A673 (cell line): ENCODE data around the gene MED12L. TPM values are rescaled to one million over a fixed set of nuclear protein-coding genes. Genes with fewer than 3 reads are reported as not detected.

ENCODE experiments used
- BruUV-seq: library from RNA; stranded (reverse); fragments of 400-500 nt; replicated peaks from 2 replicates; lab custom pipeline; 2021; lab: Mats Ljungman, UMichigan
- CTCF ChIA-PET: fragments of 300-600 bp; sonication (Branson Sonifier 250); formaldehyde crosslinking; loops from one replicate; lab custom pipeline; 2022; ENCODE audit warnings: antibody characterized with exemption; lab: Charles Lee
- POLR2A ChIA-PET: fragments of 300-600 bp; sonication (Branson Sonifier 250); formaldehyde crosslinking; loops from one replicate; lab custom pipeline; 2022; ENCODE audit warnings: antibody characterized with exemption; ENCODE audit not compliant: low non-redundant PET; lab: Charles Lee
- DNase-seq: peaks from one replicate; pipeline ENCODE4 v3.0.0-alpha.2; 2015; ENCODE audit warnings: low spot score
- H3K27ac ChIP-seq: fragments of 200-600 bp; sonication (generic); 2 replicates; pipeline ENCODE4 v1.5.1; 2016; ENCODE audit warnings: mixed run types, low read depth, mild to moderate bottlenecking, mixed read lengths, antibody characterized with exemption, low read length; ENCODE audit not compliant: poor library complexity, severe bottlenecking
- H3K27me3 ChIP-seq: fragments of 200-600 bp; sonication (generic); replicated peaks from 2 replicates; pipeline ENCODE4 v1.6.1; 2017; ENCODE audit warnings: mixed run types, low read depth, mild to moderate bottlenecking, mixed read lengths, antibody characterized with exemption, low read length; ENCODE audit not compliant: insufficient read depth, poor library complexity
- H3K36me3 ChIP-seq: fragments of 200-600 bp; sonication (generic); 2 replicates; pipeline ENCODE4 v1.6.1; 2016; ENCODE audit warnings: mixed run types, mild to moderate bottlenecking, mixed read lengths, antibody characterized with exemption, low read length; ENCODE audit not compliant: insufficient read depth, poor library complexity, severe bottlenecking
- H3K4me1 ChIP-seq: fragments of 200-600 bp; sonication (generic); 2 replicates; pipeline ENCODE4 v1.6.1; 2017; ENCODE audit warnings: mixed run types, mild to moderate bottlenecking, mixed read lengths, antibody characterized with exemption, low read length; ENCODE audit not compliant: insufficient read depth, poor library complexity, severe bottlenecking
- H3K4me3 ChIP-seq: fragments of 200-600 bp; sonication (generic); 2 replicates; pipeline ENCODE4 v1.5.1; 2016; ENCODE audit warnings: low read depth, mixed run types, mild to moderate bottlenecking, mixed read lengths, low read length; ENCODE audit not compliant: poor library complexity, severe bottlenecking
- H3K9me3 ChIP-seq: fragments of 200-600 bp; sonication (generic); 2 replicates; pipeline ENCODE4 v1.6.1; 2016; ENCODE audit warnings: mixed run types, low read depth, mild to moderate bottlenecking, mixed read lengths, antibody characterized with exemption, low read length; ENCODE audit not compliant: poor library complexity, severe bottlenecking
- EZH2 ChIP-seq: fragments of 200-600 bp; sonication (generic); IDR thresholded peaks from 2 replicates; pipeline ENCODE4 v1.6.1; 2017; ENCODE audit warnings: borderline replicate concordance, low read depth, mild to moderate bottlenecking, mixed read lengths, antibody characterized with exemption, low read length; ENCODE audit not compliant: poor library complexity, severe bottlenecking
- intact Hi-C: fragments of 100-400 bp; cut with micrococcal nuclease; formaldehyde crosslinking; loops from one replicate; pipeline ENCODE4 v1.10.0; 2022; ENCODE audit not compliant: unreplicated experiment
- total RNA-seq: library from RNA; stranded (reverse); gene quantifications from 2 replicates; pipeline ENCODE4 v1.2.3, GENCODE V29; 2021
- TF ChIP-seq, protein P1 (sequence below): fragments of 300-800, 200-600 bp; sonication (generic); conservative IDR thresholded peaks from 2 replicates; pipeline ENCODE4 v1.5.1; 2017; ENCODE audit warnings: low read depth, mild to moderate bottlenecking, antibody characterized with exemption, low read length, moderate library complexity, mixed read lengths

The MED12L gene
- total RNA-seq, 1 experiment from 2014 or later: 0.71 TPM

DNA sequence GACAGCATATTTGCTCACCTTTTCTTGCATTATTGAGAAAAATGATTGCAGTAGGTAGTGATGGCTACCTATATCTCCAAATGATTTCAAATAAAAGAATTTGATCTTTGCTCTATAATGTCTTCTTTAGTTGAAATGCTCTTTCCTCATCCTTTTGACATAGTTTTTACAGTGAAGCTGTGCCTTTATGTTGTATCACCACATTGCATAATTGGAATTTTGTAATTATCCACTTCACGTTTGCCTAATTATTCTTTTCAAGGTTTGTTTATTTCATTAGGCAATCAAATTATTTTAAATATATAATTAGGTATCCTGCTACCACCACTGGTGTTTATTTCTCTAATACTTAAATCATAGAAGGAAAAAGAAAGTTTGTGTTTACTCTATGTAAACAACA, 265.2 kb downstream of the MED12L start:
- Histone ChIP-seq H3K4me1 (no peaks in the 10 kb centered on the region), H3K4me3 (no peak overlapping the region), H3K36me3 (no peaks in the 10 kb centered on the region), H3K27ac (no peak overlapping the region), H3K9me3 (no peaks in the 10 kb centered on the region), H3K27me3 (no peaks in the 10 kb centered on the region)
- TF ChIP-seq EZH2: no peak
- TF ChIP-seq, protein P1, sequence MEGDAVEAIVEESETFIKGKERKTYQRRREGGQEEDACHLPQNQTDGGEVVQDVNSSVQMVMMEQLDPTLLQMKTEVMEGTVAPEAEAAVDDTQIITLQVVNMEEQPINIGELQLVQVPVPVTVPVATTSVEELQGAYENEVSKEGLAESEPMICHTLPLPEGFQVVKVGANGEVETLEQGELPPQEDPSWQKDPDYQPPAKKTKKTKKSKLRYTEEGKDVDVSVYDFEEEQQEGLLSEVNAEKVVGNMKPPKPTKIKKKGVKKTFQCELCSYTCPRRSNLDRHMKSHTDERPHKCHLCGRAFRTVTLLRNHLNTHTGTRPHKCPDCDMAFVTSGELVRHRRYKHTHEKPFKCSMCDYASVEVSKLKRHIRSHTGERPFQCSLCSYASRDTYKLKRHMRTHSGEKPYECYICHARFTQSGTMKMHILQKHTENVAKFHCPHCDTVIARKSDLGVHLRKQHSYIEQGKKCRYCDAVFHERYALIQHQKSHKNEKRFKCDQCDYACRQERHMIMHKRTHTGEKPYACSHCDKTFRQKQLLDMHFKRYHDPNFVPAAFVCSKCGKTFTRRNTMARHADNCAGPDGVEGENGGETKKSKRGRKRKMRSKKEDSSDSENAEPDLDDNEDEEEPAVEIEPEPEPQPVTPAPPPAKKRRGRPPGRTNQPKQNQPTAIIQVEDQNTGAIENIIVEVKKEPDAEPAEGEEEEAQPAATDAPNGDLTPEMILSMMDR: no peak
- CTCF ChIA-PET: no interaction called here
- DNase-seq: no peak
- intact Hi-C loops: no loop called here
- no TSS peak for BruUV-seq
- POLR2A ChIA-PET: no interaction called here

- ChIA-PET POLR2A (no interaction called here), CTCF (no interaction called here)
- Histone ChIP-seq H3K9me3 (no peaks in the 10 kb centered on the region), H3K4me3 (no peak overlapping the region), H3K4me1 (no peaks in the 10 kb centered on the region), H3K27me3 (no peaks in the 10 kb centered on the region), H3K36me3 (no peaks in the 10 kb centered on the region), H3K27ac (no peak overlapping the region)
- intact Hi-C loops: no loop called here
- BruUV-seq: no TSS peak
- DNase-seq: no peak
- TF ChIP-seq, protein P1: no peak
- no peak for TF ChIP-seq EZH2
These were observed 265.8 kb downstream of the MED12L start for GRCh38 chr3:151351219-151351618.

GRCh38 chr3:151351648-151352047, 266.2 kb downstream of the MED12L start:
- DNase-seq: no peak
- ChIA-PET CTCF (no interaction called here), POLR2A (no interaction called here)
- intact Hi-C loops: no loop called here
- BruUV-seq: no TSS peak
- Histone ChIP-seq H3K4me3 (no peak overlapping the region), H3K27me3 (no peaks in the 10 kb centered on the region), H3K36me3 (no peaks in the 10 kb centered on the region), H3K27ac (no peak overlapping the region), H3K4me1 (no peaks in the 10 kb centered on the region), H3K9me3 (no peaks in the 10 kb centered on the region)
- no peak for TF ChIP-seq EZH2
- TF ChIP-seq, protein P1: no peak
